Measurements from ENCODE around the gene TRIM65.

TRIM65 gene

GRCh38 chr17:75927286-75927922, 30.7 kb upstream of the TRIM65 start:
- no peaks in the 10 kb centered on the region for H3K4me1 ChIP-seq (ENCODE audit: control insufficient read depth, insufficient read depth, low read length)
- DNase-seq (ENCODE audit: low read depth): no peak
- H3K27me3 ChIP-seq (replicated peaks; ENCODE audit: control insufficient read depth, insufficient read depth, low read length): no peaks in the 10 kb centered on the region
- peaks cover 12% of the 10 kb centered on the region for H3K36me3 ChIP-seq (ENCODE audit: control insufficient read depth, insufficient read depth, low read length, severe bottlenecking)
- H3K9ac ChIP-seq (ENCODE audit: low read length): no peak overlapping the region
- no peak overlapping the region for H3K4me3 ChIP-seq (ENCODE audit: low read length)
- H3K9me3 ChIP-seq (ENCODE audit: control insufficient read depth, low read length): no peaks in the 10 kb centered on the region

DNA sequence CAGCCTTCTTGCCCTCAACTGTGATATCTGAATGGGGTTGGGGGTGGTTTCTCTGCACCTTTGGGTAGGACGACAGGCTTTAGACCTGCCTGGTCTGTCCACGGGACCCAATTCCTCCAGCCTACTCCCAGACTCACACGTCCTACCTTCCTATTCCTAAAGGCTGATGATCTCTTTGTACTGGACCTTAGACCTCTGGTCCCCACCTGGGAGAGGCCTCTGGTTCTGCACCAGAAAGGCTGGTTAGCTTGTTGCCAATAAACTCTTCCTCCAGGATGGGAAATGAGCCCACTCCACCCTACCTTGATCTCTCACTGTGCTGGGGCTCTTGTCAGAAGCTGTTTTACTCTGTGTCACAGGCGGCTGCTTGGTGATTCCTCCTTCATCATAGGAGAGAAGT, 29.7 kb upstream of the TRIM65 start:
- no peaks in the 10 kb centered on the region for H3K9me3 ChIP-seq (ENCODE audit: control insufficient read depth, low read length)
- H3K4me3 ChIP-seq (ENCODE audit: low read length): no peak overlapping the region
- no peak for DNase-seq (ENCODE audit: low read depth)
- H3K27me3 ChIP-seq (replicated peaks; ENCODE audit: control insufficient read depth, insufficient read depth, low read length): no peaks in the 10 kb centered on the region
- H3K9ac ChIP-seq (ENCODE audit: low read length): no peak overlapping the region
- no peaks in the 10 kb centered on the region for H3K4me1 ChIP-seq (ENCODE audit: control insufficient read depth, insufficient read depth, low read length)
- peaks cover 12% of the 10 kb centered on the region for H3K36me3 ChIP-seq (ENCODE audit: control insufficient read depth, insufficient read depth, low read length, severe bottlenecking)

DNA sequence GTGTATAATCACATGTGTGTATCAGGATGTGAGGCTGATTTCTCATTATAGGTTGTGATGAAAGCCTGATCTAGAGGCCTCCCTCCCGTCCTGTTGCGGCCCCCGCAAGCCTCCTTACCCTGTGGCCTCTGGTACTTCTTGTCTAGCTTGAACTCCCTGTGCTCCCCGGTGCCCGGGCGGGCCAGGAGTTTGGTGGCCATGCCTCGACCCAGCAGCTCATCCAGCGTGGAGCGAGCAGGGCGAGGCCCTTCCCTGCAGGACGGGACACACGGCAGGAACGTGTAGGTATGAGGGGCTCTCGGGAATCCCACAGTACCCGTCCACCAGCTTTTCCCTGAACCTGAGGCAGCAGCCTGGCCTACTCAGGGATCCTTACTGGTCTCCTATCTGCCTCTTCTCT, 29.2 kb upstream of the TRIM65 start:
- peaks cover 12% of the 10 kb centered on the region for H3K36me3 ChIP-seq (ENCODE audit: control insufficient read depth, insufficient read depth, low read length, severe bottlenecking)
- no peaks in the 10 kb centered on the region for H3K4me1 ChIP-seq (ENCODE audit: control insufficient read depth, insufficient read depth, low read length)
- DNase-seq (ENCODE audit: low read depth): no peak
- no peaks in the 10 kb centered on the region for H3K27me3 ChIP-seq (replicated peaks; ENCODE audit: control insufficient read depth, insufficient read depth, low read length)
- no peak overlapping the region for H3K9ac ChIP-seq (ENCODE audit: low read length)
- no peak overlapping the region for H3K4me3 ChIP-seq (ENCODE audit: low read length)
- H3K9me3 ChIP-seq (ENCODE audit: control insufficient read depth, low read length): no peaks in the 10 kb centered on the region

DNA sequence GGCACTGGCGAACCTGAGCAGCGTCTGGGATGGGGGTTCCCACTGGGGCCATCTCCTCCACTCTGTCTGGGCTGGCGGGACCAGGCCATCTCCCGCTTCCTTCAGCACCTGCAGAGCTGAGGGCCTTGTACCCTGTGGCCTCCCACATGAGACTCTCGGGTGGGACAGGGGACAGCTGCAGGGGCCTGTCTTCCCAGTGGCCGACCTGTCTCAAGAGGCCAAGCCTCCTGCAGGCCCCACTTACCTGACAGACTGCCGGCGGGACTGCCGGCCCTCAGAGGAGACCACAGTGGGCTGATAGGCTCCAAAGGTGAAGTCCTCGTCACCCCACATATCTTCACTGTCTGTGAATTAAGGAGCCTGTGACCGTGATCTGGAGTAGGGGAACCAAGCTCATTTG, 28.4 kb upstream of the TRIM65 start:
- H3K27me3 ChIP-seq (replicated peaks; ENCODE audit: control insufficient read depth, insufficient read depth, low read length): no peaks in the 10 kb centered on the region
- no peak for DNase-seq (ENCODE audit: low read depth)
- no peaks in the 10 kb centered on the region for H3K4me1 ChIP-seq (ENCODE audit: control insufficient read depth, insufficient read depth, low read length)
- H3K9me3 ChIP-seq (ENCODE audit: control insufficient read depth, low read length): no peaks in the 10 kb centered on the region
- peaks cover 12% of the 10 kb centered on the region for H3K36me3 ChIP-seq (ENCODE audit: control insufficient read depth, insufficient read depth, low read length, severe bottlenecking)
- no peak overlapping the region for H3K4me3 ChIP-seq (ENCODE audit: low read length)
- H3K9ac ChIP-seq (ENCODE audit: low read length): no peak overlapping the region

- H3K9me3 ChIP-seq (ENCODE audit: control insufficient read depth, low read length): no peaks in the 10 kb centered on the region
- no peaks in the 10 kb centered on the region for H3K27me3 ChIP-seq (replicated peaks; ENCODE audit: control insufficient read depth, insufficient read depth, low read length)
- peaks cover 12% of the 10 kb centered on the region for H3K36me3 ChIP-seq (ENCODE audit: control insufficient read depth, insufficient read depth, low read length, severe bottlenecking)
- H3K4me3 ChIP-seq (ENCODE audit: low read length): no peak overlapping the region
- DNase-seq (ENCODE audit: low read depth): no peak
- H3K9ac ChIP-seq (ENCODE audit: low read length): no peak overlapping the region
- H3K4me1 ChIP-seq (ENCODE audit: control insufficient read depth, insufficient read depth, low read length): no peaks in the 10 kb centered on the region
Measured at GRCh38 chr17:75922963-75923874, 26.5 kb upstream of the TRIM65 start.

GRCh38 chr17:75922173-75922961, 25.6 kb upstream of the TRIM65 start:
- no peak overlapping the region for H3K9ac ChIP-seq (ENCODE audit: low read length)
- H3K4me1 ChIP-seq (ENCODE audit: control insufficient read depth, insufficient read depth, low read length): no peaks in the 10 kb centered on the region
- no peak for DNase-seq (ENCODE audit: low read depth)
- H3K4me3 ChIP-seq (ENCODE audit: low read length): no peak overlapping the region
- no peaks in the 10 kb centered on the region for H3K9me3 ChIP-seq (ENCODE audit: control insufficient read depth, low read length)
- H3K27me3 ChIP-seq (replicated peaks; ENCODE audit: control insufficient read depth, insufficient read depth, low read length): no peaks in the 10 kb centered on the region
- H3K36me3 ChIP-seq (ENCODE audit: control insufficient read depth, insufficient read depth, low read length, severe bottlenecking): peaks cover 12% of the 10 kb centered on the region

DNA sequence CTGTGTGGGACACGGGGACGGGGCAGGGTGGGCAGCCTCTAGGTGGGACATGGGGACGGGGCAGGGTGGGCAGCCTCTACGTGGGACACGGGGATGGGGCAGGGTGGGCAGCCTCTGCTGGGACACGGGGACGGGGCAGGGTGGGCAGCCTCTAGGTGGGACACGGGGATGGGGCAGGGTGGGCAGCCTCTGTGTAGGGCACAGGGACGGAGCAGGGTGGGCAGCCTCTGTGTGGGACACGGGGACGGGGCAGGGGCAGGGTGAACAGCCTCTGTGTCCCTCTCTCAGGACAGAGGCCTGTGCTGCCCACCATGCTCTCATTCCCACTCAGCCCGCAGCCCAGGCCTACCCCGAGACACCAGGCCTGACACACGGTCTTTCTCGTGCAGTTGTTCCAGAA, 24.8 kb upstream of the TRIM65 start:
- Histone ChIP-seq H3K9ac (ENCODE audit: low read length) (no peak overlapping the region), H3K36me3 (ENCODE audit: control insufficient read depth, insufficient read depth, low read length, severe bottlenecking) (peaks cover 8% of the 10 kb centered on the region), H3K4me3 (ENCODE audit: low read length) (no peak overlapping the region), H3K4me1 (ENCODE audit: control insufficient read depth, insufficient read depth, low read length) (no peaks in the 10 kb centered on the region), H3K27me3 (replicated peaks; ENCODE audit: control insufficient read depth, insufficient read depth, low read length) (no peaks in the 10 kb centered on the region), H3K9me3 (ENCODE audit: control insufficient read depth, low read length) (no peaks in the 10 kb centered on the region)
- no peak for DNase-seq (ENCODE audit: low read depth)

DNA sequence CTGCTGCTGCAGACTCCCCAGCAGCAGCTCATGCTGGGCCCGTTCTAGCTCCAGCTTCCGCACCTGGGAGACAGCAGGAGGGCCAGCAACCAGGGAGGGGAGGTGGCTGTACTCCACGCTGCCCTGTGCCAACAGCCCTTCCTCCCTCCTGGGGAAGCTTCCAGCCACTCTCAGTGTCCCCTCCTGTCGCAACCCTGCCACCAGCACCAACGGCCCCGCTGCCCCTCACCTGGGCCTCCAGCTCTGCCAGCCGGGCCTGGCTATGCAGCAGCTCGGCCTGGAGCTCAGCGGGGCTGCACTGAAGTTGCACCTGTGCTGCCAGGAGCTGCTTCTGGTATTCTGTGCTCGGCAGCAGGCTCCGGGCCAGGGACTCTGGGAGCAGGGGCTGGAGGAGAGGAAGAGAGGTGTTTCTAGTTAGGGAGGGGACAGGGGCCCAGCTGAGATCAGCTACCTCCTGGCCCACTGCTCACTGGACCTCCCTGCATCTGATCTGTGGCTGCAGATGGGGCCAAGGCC, 23.4 kb upstream of the TRIM65 start:
- Histone ChIP-seq H3K4me1 (ENCODE audit: control insufficient read depth, insufficient read depth, low read length) (no peaks in the 10 kb centered on the region), H3K36me3 (ENCODE audit: control insufficient read depth, insufficient read depth, low read length, severe bottlenecking) (peaks cover 3% of the 10 kb centered on the region), H3K4me3 (ENCODE audit: low read length) (no peak overlapping the region), H3K9me3 (ENCODE audit: control insufficient read depth, low read length) (no peaks in the 10 kb centered on the region), H3K27me3 (replicated peaks; ENCODE audit: control insufficient read depth, insufficient read depth, low read length) (no peaks in the 10 kb centered on the region), H3K9ac (ENCODE audit: low read length) (no peak overlapping the region)
- no peak for DNase-seq (ENCODE audit: low read depth)

GRCh38 chr17:75919611-75920010, 22.9 kb upstream of the TRIM65 start:
- no peaks in the 10 kb centered on the region for H3K9me3 ChIP-seq (ENCODE audit: control insufficient read depth, low read length)
- DNase-seq (ENCODE audit: low read depth): no peak
- H3K27me3 ChIP-seq (replicated peaks; ENCODE audit: control insufficient read depth, insufficient read depth, low read length): no peaks in the 10 kb centered on the region
- H3K4me3 ChIP-seq (ENCODE audit: low read length): no peak overlapping the region
- H3K9ac ChIP-seq (ENCODE audit: low read length): no peak overlapping the region
- H3K4me1 ChIP-seq (ENCODE audit: control insufficient read depth, insufficient read depth, low read length): no peaks in the 10 kb centered on the region
- peaks cover 3% of the 10 kb centered on the region for H3K36me3 ChIP-seq (ENCODE audit: control insufficient read depth, insufficient read depth, low read length, severe bottlenecking)

- Histone ChIP-seq H3K36me3 (ENCODE audit: control insufficient read depth, insufficient read depth, low read length, severe bottlenecking) (peaks cover 6% of the 10 kb centered on the region), H3K9me3 (ENCODE audit: control insufficient read depth, low read length) (no peaks in the 10 kb centered on the region), H3K27me3 (replicated peaks; ENCODE audit: control insufficient read depth, insufficient read depth, low read length) (no peaks in the 10 kb centered on the region), H3K9ac (ENCODE audit: low read length) (no peak overlapping the region), H3K4me3 (ENCODE audit: low read length) (no peak overlapping the region), H3K4me1 (ENCODE audit: control insufficient read depth, insufficient read depth, low read length) (no peaks in the 10 kb centered on the region)
- no peak for DNase-seq (ENCODE audit: low read depth)
Measured at GRCh38 chr17:75917917-75918445, 21.2 kb upstream of the TRIM65 start.

All from adipocyte (in vitro differentiated cells).